Lower leg skin (tissue), 4 donors: Measurements from ENCODE around the gene LRRC41. TPM values are rescaled to one million over a fixed set of nuclear protein-coding genes. Genes with fewer than 3 reads are reported as not detected.
"Not testable (repeated sequence)": the region's sequence is repeated elsewhere in the genome, so short reads cannot be mapped to it uniquely, and the experiment has no call there.

Experiments used
- DNase-seq, 2 donors: peaks; one replicate each; pipeline ENCODE4 v3.0.0-alpha.2; 2019; ENCODE audit warnings: low spot score in 2 of 2
- H3K4me3 ChIP-seq: fragments of 200-600 bp; sonication (generic); 2 replicates; pipeline ENCODE4 v1.5.1; 2017; ENCODE audit warnings: mild to moderate bottlenecking, low read depth; ENCODE audit not compliant: poor library complexity, severe bottlenecking
- CTCF ChIP-seq, 3 donors: fragments of 450-650 bp; IDR thresholded peaks; one replicate each; pipeline ENCODE4 v1.5.1; 2016; ENCODE audit warnings: antibody characterized with exemption in 3 of 3, mild to moderate bottlenecking in 3 of 3, moderate library complexity in 2 of 3
- POLR2A ChIP-seq, 2 donors: fragments of 450-650 bp; IDR thresholded peaks; one replicate each; pipeline ENCODE4 v1.6.1; 2016 to 2017; ENCODE audit warnings: antibody characterized with exemption in 2 of 2, mild to moderate bottlenecking in 1 of 2, moderate library complexity in 1 of 2
- WGBS, 2 donors: methylation state at CpG; one replicate each; pipeline ENCODE4 v1.1.5; 2018; 5-methylcytosine and 5-hydroxymethylcytosine counted together
- intact Hi-C: fragments of 100-400 bp; cut with DNase I; formaldehyde crosslinking; loops from one replicate; pipeline ENCODE4 v1.15.0; 2023; ENCODE audit warnings: low total_unique reads
- total RNA-seq, 4 donors: library from RNA; depleted of rRNA; stranded (reverse); fragments of >200 nt; gene quantifications; one replicate each; pipeline ENCODE4 v1.1.0, GENCODE V29; 2016

Gene LRRC41
- total RNA-seq, 4 donors from 2014 or later, result 74.6 to 87.8 (median 82.3) TPM

DNA sequence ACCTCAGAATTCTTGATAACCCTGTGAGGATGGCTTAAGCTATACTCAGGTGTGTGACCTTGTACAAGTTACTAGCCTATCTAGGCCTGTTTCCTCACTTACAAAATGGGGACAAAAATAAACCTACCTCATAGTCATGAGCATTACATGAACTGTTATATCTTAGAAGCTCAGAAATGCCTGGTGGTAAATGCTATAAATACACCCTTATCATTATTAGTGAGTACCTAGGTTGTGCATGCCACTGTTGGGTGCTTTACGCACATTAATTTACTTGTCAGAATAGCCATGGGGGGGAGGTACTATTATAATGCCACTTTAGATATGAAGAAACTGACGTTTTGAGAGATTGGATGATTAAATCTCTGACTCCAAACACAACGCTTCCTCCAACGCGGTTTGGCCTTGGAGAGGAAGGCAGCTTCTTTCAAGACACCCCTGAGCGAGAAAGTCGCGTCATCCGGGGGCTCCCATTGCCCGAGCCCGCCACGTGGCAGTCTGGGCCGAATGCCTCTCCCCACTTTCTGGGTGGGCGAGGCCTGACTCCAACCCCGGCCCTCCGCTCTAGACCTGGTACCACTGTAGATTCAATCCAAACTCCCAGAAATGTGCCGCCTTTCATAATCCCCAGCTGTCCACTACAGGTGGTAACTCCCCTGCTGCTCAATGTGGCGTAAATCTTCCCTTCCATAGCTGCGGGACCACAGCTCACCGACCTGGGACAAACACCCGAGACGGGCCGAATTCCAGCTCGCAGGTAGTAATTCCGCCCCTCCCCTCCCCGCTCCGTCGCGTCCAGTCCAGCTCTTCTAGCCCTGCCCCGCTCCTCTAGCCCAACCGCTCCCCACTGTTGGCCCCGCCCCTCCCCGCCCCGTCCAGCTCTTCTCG, 56.6 kb downstream of the LRRC41 start:
- TF ChIP-seq POLR2A (IDR thresholded peaks at IDR 0.05) (no peak), CTCF (IDR thresholded peaks at IDR 0.05) (no peak)
- 2 to 3% methylated on average over 29 to 32 of the region's 35 CpGs for WGBS, 2 donors
- H3K4me3 ChIP-seq, result peak overlapping the region; percentile 44
- DNase-seq, result peak in 1 of 2 donors; percentile 88
- intact Hi-C loops, result no loop called here

DNA sequence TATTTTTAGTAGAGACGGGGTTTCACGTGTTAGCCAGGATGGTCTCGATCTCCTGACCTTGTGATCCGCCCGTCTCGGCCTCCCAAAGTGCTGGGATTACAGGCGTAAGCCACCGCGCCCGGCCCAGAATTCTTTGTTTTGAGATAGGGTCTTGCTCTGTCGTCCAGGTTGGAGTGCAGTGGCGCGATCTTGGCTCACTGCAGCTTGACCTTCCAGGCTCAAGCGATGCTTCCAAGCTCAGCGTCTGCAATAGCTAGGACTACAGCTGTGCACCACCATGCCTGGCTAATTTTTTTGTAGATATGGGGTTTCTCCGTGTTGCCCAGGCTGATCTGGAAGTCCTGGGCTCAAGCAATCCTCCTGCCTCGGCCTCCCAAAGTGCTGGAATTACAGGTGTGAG, 57.3 kb downstream of the LRRC41 start:
- DNase-seq, intact Hi-C loops, H3K4me3 ChIP-seq: not testable (repeated sequence)
- 95% methylated on average over 17 of the region's 17 CpGs for WGBS, 2 donors

GRCh38 chr1:46244656-46245371, 58.6 kb downstream of the LRRC41 start:
- intact Hi-C loops, result no loop called here
- TF ChIP-seq CTCF (IDR thresholded peaks at IDR 0.05) (no peak), POLR2A (IDR thresholded peaks at IDR 0.05) (no peak)
- DNase-seq, result no peak
- WGBS, 2 donors, result 54 to 58% methylated on average over 3 of the region's 3 CpGs
- H3K4me3 ChIP-seq, result no peak overlapping the region

GRCh38 chr1:46243831-46244230, 59.6 kb downstream of the LRRC41 start:
- intact Hi-C loops, DNase-seq, H3K4me3 ChIP-seq: not testable (repeated sequence)
- WGBS, 2 donors, result 84 to 89% methylated on average over 3 of the region's 3 CpGs

GRCh38 chr1:46242918-46243317, 60.5 kb downstream of the LRRC41 start:
- DNase-seq, result no peak
- no peak overlapping the region for H3K4me3 ChIP-seq
- TF ChIP-seq POLR2A (IDR thresholded peaks at IDR 0.05), result no peak
- no peak for TF ChIP-seq CTCF (IDR thresholded peaks at IDR 0.05)
- WGBS, 2 donors, result 56 to 64% methylated on average over 1 of the region's 1 CpG
- intact Hi-C loops, result no loop called here

DNA sequence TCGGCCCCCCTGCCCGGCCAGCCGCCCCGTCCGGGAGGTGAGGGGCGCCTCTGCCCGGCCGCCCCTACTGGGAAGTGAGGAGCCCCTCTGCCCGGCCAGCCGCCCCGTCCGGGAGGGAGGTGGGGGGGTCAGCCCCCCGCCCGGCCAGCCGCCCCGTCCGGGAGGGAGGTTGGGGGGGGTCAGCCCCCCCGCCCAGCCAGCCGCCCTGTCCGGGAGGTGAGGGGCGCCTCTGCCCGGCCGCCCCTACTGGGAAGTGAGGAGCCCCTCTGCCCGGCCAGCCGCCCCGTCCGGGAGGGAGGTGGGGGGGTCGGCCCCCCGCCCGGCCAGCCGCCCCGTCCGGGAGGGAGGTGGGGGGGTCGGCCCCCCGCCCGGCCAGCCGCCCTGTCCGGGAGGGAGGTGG, 61.7 kb downstream of the LRRC41 start:
- intact Hi-C loops, H3K4me3 ChIP-seq, DNase-seq: not testable (repeated sequence)
- no CpG with 5 or more reads among the region's 38 CpGs for WGBS, 2 donors

DNA sequence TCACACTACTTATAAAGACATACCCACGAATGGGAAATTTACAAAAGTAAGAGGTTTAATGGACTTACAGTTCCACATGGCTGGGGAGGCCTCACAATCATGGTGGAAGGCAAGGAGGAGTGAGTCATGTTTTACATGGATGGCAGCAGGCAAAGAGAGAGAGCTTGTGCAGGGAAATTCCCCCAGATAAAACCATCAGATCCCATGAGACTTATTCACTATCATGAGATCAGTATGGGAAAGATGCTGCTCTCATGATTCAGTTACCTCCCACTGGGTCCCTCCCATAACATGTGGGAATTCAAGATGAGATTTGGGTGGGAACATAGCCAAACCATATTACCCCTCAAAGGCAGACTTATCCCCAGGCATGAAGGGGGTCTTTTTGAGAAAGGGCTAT, 64.6 kb downstream of the LRRC41 start:
- DNase-seq, intact Hi-C loops, H3K4me3 ChIP-seq: not testable (repeated sequence)
- 71 to 88% methylated on average over 1 of the region's 1 CpG for WGBS, 2 donors
